GM12875 (cell line): ENCODE measurements around the gene RLF.

ENCODE experiments used
- H3K4me3 ChIP-seq: one replicate; pipeline ENCODE4 v1.5.1; 2011; ENCODE audit warnings: low read depth, low read length, control low read depth
- CTCF ChIP-seq: IDR thresholded peaks from 2 replicates; pipeline ENCODE4 v1.5.1; 2011; ENCODE audit warnings: low read depth, mild to moderate bottlenecking, control low read depth, inconsistent platforms, low read length, moderate library complexity, borderline replicate concordance; ENCODE audit not compliant: insufficient read depth

Gene RLF

DNA sequence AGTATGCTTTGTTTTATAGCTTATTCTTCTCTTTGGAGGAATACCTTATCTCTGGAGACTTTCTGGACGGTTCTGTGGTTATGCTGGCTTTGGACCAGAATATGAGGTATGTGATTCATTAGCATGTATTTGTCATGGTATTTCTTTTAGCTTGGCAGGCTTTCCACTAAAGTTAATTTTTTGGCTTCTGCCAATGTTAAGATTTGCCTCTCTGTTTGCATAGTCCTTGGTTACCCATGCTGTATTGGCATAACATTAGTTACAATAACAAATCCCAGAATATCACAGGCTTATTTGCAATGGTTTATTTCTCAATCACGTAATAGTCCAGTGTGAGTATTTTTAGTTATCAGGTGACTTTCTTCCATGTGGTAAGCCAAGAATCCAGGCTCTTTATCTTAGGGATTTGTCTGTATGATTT is 106.6 kb downstream of the RLF start:
- no peak for TF ChIP-seq CTCF
- no peak overlapping the region for H3K4me3 ChIP-seq

DNA sequence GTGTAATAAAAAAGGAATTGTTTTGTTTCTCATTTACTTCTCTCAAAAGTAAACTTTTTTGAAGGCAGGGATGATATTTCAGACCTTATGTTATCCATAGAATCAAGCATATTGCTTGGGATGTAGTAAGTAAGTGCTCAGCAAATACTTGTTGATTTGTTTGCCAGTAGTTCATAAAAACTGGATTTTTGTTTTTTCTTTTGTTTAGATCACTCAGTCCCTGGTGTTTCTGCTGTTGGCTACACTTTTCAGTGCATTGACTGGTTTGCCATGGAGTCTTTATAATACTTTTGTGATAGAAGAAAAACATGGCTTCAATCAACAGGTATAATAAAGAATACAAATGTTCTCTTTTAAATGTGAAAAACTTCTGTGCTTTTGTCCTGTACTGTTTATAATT is 107.0 kb downstream of the RLF start:
- TF ChIP-seq CTCF: no peak
- no peak overlapping the region for H3K4me3 ChIP-seq

- H3K4me3 ChIP-seq: no peak overlapping the region
- no peak for TF ChIP-seq CTCF
Observed at GRCh38 chr1:40270152-40270834, 109.1 kb downstream of the RLF start.

- no peak for TF ChIP-seq CTCF
- H3K4me3 ChIP-seq: no peak overlapping the region
Observed at GRCh38 chr1:40272653-40273213, 111.5 kb downstream of the RLF start.

DNA sequence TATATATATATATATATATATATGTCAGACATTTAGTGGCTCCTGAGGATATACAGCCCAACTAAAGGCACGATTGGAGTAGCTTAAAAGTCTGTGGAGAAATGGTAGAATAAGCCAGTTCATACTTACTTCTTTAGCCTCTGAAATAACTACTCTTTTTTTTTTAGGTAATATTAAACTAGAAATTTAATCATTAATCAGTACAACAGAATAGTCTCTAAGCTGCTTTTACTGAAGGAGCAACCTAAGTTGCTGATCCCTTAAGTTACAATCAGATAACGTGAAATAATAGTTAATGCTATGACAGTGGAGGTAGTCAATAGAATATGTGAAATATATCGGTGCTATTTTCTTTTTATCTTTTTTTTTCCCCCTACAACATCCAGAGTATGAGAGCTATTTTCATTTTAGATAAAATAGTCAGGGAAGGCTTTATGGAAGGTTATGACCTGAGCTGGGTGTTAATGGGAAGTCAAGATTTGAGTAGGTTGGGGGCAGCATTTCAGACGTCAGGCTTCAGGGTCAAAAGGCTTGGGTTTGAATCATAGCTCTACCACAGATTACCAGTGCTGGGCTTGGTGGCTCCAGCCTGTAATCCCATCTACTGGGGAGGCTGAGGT is 112.5 kb downstream of the RLF start:
- no peak for TF ChIP-seq CTCF
- H3K4me3 ChIP-seq: no peak overlapping the region

GRCh38 chr1:40274331-40274730 is 113.1 kb downstream of the RLF start:
- H3K4me3 ChIP-seq: no peak overlapping the region
- no peak for TF ChIP-seq CTCF

- TF ChIP-seq CTCF: no peak
- H3K4me3 ChIP-seq: no peak overlapping the region
Observed at GRCh38 chr1:40276122-40276521, 114.9 kb downstream of the RLF start.
